GM10248 (cell line): Measurements from ENCODE around the gene NTMT2.

Experiments
- CTCF ChIA-PET: fragments of 300-600 bp; sonication (Branson Sonifier 250); formaldehyde crosslinking; extraction: SDS; loops from one replicate; lab custom pipeline; 2021; ENCODE audit warnings: antibody characterized with exemption; lab: Yijun Ruan, JAX
- POLR2A ChIA-PET: fragments of 350-650 bp; sonication (Branson Sonifier 250); formaldehyde crosslinking; extraction: SDS; loops from one replicate; lab custom pipeline; 2020; ENCODE audit warnings: antibody characterized with exemption; lab: Yijun Ruan, JAX
- DNase-seq: peaks from one replicate; pipeline ENCODE4 v3.0.0; 2012; ENCODE audit errors: extremely low spot score
- CTCF ChIP-seq: IDR thresholded peaks from 2 replicates; pipeline ENCODE4 v1.5.1; 2012; ENCODE audit warnings: mild to moderate bottlenecking, low read depth; ENCODE audit errors: extremely low read depth, missing control alignments, control extremely low read depth

The NTMT2 gene

GRCh38 chr1:170122366-170122765 is 23.4 kb upstream of the NTMT2 start:
- POLR2A ChIA-PET: no interaction called here
- TF ChIP-seq CTCF: no peak
- DNase-seq: no peak
- CTCF ChIA-PET: no interaction called here

- POLR2A ChIA-PET: no interaction called here
- no peak for TF ChIP-seq CTCF
- no peak for DNase-seq
- CTCF ChIA-PET: no interaction called here
Measured at GRCh38 chr1:170125269-170125668, 20.5 kb upstream of the NTMT2 start.

- peak; percentile 41 for DNase-seq
- ChIA-PET CTCF (interaction anchor here (0.8 kb wide), 1 partner anchor 58 kb away, joined by 3 read pairs; no protein-coding TSS in a partner anchor), POLR2A (no interaction called here)
- no peak for TF ChIP-seq CTCF
Measured at GRCh38 chr1:170126696-170127095, 19.1 kb upstream of the NTMT2 start.

GRCh38 chr1:170131450-170131849 is 14.3 kb upstream of the NTMT2 start:
- no peak for TF ChIP-seq CTCF
- ChIA-PET POLR2A (no interaction called here), CTCF (interaction anchor here (1.2 kb wide), 1 partner anchor 10 kb away, joined by 3 read pairs; no protein-coding TSS in a partner anchor)
- DNase-seq: no peak

- DNase-seq: no peak
- ChIA-PET POLR2A (no interaction called here), CTCF (interaction anchor here (1.2 kb wide), 1 partner anchor 10 kb away, joined by 3 read pairs; no protein-coding TSS in a partner anchor)
- no peak for TF ChIP-seq CTCF
Measured at GRCh38 chr1:170131984-170132383, 13.8 kb upstream of the NTMT2 start.

- POLR2A ChIA-PET: no interaction called here
- CTCF ChIA-PET: interaction anchor here (1.2 kb wide), 1 partner anchor 10 kb away, joined by 3 read pairs; no protein-coding TSS in a partner anchor
- no peak for TF ChIP-seq CTCF
- no peak for DNase-seq
Measured at GRCh38 chr1:170133766-170134495, 11.8 kb upstream of the NTMT2 start.
